ENCODE measurements around the gene PGS1.
"Not testable (repeated sequence)": the region's sequence is repeated elsewhere in the genome, so short reads cannot be mapped to it uniquely, and the experiment has no call there.

The PGS1 gene, protein sequence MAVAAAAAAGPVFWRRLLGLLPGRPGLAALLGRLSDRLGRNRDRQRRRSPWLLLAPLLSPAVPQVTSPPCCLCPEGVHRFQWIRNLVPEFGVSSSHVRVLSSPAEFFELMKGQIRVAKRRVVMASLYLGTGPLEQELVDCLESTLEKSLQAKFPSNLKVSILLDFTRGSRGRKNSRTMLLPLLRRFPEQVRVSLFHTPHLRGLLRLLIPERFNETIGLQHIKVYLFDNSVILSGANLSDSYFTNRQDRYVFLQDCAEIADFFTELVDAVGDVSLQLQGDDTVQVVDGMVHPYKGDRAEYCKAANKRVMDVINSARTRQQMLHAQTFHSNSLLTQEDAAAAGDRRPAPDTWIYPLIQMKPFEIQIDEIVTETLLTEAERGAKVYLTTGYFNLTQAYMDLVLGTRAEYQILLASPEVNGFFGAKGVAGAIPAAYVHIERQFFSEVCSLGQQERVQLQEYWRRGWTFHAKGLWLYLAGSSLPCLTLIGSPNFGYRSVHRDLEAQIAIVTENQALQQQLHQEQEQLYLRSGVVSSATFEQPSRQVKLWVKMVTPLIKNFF

DNA sequence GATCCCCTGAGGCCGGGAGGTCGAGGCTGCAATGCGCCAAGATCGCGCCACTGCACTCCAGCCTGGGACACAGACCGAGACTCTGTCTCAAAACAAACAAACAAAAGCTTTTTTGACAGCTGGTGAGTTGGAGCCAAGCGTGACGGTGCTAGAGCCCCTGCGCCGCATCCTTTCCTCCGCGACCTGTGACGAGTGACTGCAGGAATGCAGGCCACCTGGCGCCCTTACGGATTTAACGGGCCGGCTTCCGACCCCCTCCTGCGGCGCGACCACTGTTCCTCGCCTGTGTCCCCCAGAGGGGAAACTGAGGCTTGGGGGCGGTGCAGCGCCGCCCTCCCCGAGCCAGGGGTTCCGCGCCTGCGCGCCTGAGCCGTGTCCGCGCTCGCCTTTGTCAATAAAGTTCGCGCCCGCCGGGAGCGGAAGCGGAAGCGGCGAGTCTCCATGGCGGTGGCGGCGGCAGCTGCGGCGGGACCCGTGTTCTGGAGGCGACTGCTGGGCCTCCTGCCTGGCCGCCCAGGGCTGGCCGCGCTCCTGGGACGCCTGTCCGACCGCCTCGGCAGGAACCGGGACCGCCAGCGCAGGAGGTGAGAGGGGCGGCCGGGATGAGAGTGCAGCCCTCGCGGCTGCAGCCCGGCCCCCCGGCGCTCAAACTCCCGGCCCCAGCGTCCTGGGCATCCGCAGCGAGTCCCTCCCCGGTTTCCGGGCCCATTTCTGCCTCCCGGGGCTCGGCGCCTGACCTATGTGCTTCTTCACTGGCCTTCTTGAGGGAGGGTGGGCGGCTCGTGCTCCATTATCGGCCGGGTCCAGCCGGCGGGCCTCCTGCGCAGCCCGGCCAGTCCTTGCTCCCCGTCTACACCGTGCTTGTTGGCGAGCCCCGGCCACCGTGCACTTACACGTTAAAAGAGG lies at the start of gene PGS1:
PGS1 (plus strand) TSS at position 425 of the 906 bp plus-strand sequence; CDS start at position 442, 17 bp downstream.
- DNase-seq (ENCODE audit: low spot score): peak; percentile 80

DNA sequence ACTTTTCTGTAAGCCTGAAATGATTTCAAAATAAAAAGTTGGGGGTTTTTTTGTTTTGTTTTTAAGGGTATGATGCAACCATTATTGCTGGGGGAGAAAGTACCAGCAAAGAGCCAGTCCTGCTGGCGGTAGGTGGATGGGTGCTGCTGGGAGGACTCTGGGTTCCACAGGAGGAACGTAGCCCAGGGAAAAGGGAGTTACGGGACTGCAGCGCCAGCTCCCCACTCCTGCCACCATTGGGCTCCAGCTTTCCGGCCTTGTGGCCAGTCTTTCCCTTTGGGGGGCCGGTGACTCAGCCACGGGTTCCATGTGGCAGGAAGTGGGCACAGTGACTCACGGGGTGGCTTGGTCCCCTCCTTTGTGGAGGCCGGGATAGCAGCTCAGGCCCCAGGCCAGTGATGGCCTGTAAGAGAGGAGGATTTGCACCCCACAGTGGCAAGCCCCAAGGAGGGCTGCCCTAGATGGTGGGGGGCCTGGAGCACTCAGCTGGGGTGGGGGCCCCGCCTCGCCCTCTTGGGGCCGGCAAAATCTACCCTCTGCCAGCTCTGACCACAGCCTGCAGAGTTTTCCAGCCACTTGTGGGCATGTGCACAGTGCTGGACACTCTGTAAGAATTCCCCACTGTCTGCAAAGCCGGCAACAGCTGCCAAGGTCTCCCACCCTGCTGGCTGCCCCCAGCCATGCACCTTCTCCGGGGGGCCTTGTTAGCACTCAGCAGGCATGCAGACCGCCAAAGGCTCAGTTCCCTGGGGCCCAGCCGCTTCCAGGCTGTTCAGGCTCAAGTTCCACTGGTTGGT lies 49.0 kb upstream of the PGS1 start:
- DNase-seq (ENCODE audit: low spot score): peak; percentile 48

DNA sequence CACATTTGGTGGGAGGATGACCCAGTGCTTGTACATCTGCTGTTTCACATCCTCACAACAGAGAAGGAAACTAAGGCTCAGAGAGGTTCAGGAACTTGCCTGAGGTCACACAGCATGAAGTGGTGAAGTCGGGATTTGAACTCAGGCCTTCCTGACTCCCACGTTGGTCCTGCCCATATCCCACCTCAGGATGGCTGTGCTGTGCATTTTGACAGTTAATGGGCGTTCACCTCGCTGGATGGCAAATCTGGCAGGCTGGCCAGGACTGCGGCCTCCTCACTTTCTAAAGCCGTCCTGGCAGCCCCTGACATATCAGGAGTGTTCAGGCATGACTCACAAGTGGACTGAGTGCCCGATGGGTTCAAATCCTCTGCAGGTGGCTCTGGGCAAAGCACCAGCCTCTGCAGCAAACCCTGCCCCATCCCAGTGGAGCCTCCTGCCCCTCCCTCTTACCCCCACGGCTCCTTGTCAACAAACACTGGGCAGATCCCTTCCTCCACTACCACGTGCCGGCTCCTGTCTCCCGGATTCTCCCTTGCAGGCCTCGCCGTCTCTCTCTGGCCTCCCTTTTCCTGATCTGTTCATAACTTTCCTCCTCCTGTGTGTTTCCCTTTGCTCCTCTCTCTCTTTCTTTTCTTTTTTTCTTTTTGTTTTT lies 47.8 kb upstream of the PGS1 start:
- peak; percentile 64 for DNase-seq (ENCODE audit: low spot score)

DNA sequence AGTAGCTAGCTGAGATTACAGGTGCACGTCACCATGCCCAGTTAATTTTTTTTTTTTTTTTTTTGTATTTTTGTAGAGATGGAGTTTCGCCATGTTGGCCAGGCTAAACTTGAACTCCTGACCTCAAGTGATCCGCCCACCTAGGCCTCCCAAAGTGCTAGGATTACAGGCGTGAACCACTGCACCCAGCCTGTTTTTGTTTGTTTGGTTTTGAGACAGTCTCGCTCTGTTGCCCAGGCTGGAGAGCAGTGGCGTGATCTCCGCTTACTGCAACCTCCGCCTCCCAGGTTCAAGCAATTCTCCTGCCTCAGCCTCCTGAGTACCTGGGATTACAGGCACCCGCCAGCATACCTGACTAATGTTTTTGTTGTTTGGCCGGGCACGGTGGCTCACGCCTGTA lies 47.1 kb upstream of the PGS1 start:
- DNase-seq (ENCODE audit: low spot score): not testable (repeated sequence)

DNA sequence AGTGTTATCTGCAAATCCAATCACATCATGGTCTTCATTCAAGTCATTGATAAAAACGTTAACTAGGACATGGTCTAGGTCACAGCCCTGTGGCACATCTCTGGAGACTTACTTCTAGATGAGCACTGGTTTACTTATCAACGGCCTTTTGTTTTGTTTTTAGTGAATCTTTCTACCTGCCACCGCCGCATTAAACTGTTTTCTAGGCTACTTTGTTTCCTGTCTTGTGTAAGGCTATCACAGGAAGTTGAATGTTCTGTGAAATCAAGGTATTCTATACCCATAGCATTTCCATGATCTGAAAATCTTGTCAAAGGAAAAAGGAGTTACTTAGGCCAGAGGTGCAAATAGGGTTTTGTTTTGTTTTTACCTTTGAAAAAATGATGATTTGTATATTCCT lies 45.5 kb upstream of the PGS1 start:
- DNase-seq (ENCODE audit: low spot score): no peak

DNA sequence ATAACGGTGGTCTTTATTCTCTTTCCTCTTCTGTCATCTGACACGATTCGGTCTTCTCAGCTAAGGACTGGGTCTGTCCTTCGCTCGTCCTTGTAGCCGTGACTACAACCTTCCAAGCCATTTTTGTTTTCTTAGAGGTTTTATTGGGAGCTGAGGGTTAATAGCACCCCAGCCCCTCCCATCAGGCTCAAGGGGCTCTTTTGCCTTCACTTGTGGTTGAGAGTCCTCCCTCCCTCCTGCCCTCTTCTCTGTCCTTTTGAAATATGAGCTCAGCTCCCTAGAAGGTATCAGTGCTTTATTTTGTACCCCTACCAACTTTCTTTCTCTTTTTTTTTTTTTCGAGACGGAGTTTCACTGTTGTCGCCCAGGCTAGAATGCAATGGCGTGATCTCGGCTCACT lies 43.2 kb upstream of the PGS1 start:
- no peak for DNase-seq (ENCODE audit: low spot score)

DNA sequence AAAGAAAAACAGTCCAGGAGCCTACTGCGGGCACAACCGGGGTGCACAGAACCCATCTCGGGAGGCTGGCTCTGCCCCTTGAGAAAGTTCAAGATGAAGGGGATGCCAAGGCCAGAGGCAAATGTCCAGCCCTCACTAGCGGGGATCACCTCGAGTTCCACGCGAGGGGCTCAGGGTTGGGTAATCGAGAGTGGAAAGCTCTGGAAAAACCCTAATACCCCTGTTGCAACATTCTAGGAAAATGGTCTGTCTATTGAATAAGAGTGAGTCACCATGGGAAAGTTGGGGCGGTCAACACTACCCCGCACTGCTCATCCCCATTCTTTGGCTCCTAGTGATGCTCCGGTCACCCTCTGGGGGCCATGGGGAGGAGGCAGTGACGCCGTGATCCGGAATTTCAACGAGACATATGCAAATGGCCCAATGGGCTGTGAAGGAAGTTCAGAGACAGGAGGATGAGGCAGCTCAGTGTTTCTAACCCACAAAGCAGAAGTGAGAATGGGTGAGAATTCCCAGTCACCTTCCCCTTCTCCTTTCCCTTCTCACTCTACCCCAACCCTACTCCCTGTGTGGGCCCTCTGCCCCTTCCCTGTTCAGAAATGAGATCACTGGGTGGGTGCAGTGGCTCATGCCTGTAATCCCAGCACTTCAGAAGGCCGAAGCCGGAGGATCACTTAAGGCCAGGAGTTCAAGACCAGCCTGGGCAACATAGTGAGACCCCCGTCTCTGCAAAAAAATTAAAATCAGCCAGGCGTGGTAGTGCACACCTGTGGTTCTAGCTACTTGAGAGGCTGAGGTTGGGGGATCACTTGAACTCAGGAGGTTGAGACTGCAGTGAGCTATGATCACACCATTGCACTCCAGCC lies 41.0 kb upstream of the PGS1 start:
- DNase-seq (ENCODE audit: low spot score): peak; percentile 81

DNA sequence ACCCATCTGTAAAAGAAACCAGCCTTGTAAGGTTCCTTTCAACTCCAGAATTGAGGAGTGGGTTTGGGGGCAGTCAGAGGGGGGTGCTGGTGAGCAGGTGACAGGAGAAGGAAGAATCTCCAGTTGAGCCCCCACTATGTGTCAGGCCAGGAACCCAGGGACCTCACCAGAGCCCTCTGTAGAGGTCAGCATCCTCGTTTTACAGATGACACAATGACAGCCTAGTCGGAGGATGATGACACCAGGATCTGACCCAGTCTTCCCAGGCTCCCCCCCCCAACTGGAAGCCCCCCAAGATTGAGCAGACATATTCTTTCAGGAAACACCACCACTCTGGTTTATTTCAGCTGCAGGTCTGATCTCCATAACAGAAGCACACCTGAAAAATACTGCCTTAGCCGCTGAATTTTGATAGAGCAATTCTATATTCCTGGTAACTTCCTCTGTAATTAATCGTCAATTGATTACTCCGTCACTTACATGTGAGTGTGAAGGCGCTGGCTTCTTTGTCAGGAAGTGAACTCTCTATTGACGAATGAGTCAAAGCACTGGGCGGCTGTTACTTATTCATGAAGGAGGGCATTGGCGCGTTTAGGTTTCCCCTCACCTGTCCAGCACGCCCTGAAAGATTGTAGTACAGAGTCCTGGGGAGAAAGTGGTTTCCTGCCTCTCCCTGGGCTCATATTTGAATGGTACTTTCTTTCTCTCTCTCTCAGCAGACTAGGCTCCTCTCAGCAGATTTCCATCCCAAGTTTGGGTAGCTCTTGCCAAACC lies 39.8 kb upstream of the PGS1 start:
- DNase-seq (ENCODE audit: low spot score): peak; percentile 75

DNA sequence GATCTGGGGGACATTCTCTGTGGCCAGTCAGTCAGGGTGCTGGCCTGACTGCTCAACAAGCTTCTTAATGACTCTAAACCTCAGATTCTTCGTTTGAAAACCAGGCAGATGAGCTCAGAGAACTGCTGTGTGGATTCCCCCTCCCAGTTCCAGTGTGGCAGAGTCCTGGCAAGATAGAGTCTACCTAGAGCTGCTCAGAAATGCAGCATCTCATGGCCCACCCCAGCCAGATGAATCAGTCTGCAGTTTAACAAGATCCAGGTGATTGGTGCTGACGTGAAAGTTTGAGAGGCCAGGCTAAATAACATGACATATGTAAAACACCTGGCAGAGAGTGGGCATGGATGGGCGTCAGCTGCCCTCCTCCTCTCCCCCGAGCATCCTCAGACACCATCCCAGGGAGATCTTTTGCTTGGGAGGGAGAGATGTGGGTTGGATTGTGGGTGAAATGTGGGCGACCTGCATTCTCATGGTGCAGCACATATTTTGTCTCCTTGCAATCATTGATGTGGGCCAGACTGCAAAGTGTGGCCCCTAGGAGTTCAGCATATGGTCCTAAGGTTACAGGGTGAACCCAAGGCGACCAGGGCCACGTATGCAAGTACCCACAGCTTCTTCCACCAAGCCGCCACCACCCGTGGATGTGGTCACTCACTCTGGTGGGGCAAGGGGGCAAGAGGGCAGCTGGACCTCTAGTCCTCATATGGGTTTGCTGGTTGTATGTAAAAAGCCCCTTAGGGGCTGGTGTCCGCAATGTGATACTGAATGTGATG lies 38.1 kb upstream of the PGS1 start:
- DNase-seq (ENCODE audit: low spot score): no peak

DNA sequence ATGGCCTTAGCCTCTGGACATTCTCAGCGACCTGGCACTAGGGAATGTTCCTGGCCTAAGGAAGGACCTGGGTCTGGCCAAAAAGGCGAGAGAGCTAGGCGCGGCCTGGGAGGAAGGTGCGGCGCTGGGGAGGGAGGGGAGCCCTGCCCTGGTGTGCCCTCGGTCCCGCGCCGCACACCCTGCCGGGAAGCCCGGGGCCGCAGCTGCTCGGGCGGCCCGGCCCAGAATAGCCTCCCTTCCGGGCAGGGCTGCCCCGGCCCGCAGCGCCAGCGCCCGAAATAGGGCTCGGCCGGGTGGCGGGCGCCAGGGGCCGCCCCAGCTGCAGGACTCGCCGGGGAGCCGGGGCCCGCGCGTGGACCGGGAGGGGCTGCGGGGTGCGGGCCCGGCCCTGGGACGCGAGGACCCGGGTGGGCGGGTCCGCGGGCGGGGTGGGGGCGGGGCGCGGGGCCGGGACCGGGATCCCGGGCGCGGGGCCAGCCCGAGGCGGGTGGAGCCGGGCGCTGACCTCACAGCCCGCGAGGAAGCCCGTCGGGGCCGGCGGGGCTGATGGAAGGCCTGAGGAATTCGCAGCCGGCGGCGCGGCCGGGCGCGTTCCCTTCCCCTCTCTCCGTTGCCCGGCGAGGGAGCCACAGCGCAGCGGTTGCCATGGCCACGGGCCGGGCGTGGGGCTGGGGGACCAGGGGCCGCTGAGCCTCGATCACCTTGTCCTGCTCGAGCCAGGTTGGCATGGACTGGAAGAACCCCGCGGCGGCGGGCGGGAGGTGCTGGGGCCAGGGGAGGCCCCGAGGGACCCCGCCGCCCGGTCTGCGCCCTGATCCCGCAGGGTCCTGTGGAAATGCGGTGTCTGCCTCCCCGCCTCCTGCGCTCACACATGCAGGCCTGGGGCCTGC lies 36.6 kb upstream of the PGS1 start:
- peak; percentile 85 for DNase-seq (ENCODE audit: low spot score)

DNA sequence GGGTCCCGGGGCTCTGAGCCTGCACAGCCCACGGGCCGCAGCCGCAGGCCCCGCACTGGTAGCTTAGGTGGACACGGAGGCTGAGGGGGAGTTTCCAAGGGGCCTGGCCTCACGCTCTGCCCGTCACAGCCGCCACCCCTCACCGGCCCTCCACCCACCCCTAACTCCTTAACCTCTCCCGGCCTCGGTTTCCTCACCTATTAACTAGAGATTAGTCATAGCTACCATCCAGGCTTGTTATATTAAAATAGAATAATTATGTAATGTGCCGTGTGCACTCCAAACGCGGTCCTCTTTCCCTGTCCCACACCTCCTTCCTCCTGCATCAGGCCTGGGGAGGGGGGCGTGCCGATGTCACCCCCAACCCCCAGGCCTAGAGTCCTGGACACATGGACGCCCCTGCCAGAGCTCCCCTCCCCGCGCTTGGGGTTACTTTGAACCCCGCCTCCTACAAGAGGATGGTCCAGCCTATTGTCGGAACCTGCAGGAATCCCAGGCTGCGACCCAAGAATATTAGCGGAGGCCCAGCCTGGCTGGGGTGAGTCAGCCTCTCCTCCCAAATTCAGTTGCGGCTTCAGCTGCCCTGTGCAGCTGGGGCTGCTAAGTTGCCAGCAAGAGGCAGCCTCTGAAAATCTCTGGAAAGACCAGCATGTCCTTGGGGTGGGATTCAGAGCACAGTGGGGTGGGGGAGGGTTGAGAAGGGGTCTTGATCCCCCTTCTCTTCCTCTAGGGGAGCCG lies 35.8 kb upstream of the PGS1 start:
- peak; percentile 85 for DNase-seq (ENCODE audit: low spot score)

DNA sequence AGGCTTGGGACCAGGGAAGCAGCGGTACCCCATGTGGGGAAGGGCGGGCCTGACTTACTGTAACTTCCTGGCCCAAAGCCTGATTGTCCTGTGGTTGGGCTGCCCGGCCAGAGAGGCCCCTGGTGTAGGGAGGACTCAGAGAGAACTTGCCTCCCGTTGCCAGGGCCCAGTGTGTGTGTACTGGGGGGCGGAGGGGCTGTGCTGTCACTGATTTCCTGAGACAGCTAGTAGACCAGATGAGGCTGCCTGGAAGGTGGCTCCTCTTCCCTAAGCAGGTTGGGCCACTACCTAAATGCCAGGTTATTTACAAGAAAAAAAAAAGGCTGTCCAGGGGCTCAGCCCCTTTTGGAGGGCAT lies 35.3 kb upstream of the PGS1 start:
- peak; percentile 80 for DNase-seq (ENCODE audit: low spot score)

DNA sequence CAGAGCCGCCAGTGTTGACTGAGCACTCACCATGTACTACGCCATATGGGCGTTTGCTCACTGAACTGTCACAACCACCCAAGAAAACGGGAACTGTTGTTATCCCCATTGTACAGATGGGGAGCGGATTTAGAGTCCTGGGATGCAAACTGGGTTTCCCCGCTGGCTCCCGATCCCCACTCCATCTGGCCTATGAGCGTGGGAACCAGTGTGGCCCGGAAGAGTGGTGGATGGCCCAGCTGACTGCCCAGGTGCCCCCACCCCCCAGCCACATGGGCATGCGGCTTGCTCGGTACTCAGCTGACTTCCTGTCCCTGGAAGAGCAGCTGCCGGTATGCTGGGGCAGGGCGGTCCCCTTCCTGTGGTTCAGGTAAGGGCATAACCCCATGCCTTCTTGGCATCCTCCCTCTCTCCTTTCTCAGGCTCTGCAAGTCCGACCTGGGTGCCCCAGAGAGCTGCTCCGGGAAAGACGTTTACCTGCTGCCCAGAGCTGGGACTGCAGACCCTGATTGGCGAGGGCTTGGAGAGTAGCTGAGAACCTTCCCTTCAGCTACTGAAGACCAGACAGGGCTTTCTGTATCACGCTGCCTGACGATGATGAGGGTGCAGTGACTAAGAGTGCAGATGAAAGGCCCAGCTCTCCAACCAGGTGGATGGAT lies 34.8 kb upstream of the PGS1 start:
- DNase-seq (ENCODE audit: low spot score): no peak

DNA sequence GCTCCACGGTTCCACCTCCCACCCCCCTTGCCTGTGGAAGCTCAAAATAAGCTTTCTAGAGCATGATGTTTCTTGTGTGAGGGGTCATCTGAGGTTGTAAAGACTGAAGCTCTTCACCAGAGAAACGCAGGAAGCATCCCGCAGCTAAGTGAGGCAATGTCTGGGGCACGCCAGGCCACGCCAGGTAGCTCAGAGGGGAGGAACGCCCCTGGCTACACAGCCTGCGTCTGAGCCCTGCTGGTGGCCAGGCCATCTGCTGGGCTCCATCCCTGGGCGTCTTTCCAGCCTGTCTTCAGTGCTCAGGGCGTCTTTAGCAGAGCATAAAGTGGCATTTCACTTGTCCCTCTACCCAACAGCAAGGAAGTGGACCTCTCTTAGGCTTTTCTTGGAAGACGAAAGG lies 33.8 kb upstream of the PGS1 start:
- DNase-seq (ENCODE audit: low spot score): no peak

DNA sequence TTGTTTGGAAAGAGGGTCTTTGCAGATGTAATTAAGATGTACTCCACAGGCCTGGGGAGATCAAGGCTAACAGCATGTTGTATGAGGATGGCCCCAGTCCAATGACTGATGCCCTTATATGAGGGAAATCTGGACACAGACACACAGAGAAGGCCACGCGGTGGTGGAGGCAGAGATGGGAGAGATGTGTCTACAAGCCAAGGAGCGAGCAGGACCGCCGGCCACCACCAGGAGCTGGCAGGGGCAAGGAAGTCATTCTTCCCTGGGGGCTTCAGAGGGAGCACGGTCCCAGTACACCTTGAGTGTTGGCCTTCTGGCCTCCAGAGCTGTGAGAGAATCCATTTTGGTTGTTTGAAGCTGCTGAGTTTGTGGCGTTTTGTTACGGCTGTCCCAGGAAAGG lies 33.3 kb upstream of the PGS1 start:
- no peak for DNase-seq (ENCODE audit: low spot score)

DNA sequence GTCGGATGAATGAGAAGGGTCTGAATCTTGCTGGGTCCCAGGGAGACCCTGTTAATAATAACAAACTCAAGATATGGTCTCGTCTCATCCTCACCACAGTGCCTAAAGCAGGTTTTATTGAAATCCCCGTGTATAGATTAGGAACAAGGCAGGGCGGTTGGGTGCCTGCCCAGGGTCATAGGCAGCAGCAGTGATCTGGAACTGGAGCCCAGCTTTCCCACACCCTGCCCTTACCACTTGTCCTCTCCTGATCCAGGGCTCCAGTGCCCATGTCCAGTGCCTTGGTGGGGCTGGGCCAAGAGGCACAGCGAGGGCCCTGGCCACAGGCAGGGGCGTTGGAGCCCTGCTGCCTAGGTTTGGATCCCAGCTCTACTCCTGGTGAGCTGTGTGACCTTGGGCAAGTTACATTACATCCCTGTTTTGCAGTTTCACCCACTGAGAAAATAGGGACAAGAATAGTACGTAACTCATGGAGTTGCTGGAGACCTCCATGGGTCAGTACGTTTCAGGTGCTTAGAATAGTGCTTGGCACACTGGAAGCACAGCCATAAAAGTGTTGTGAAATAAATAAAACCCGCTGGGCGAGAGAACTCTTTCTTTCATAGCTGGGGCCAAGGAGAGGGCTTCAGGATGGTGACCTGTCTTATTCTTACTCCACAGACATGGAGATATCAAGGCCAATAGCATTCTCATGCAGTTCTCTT lies 32.5 kb upstream of the PGS1 start:
- DNase-seq (ENCODE audit: low spot score): no peak
